Subcutaneous preadipocyte (primary cell): ENCODE results near the gene KCTD4. TPM values are rescaled to one million over a fixed set of nuclear protein-coding genes. Genes with fewer than 3 reads are reported as not detected.

ENCODE experiments used
- total RNA-seq: library from RNA; depleted of rRNA; stranded (reverse); fragments of >200 nt; gene quantifications from 2 replicates; pipeline ENCODE4 v1.2.3, GENCODE V29; 2012

KCTD4 gene
- total RNA-seq, result not detected in 2 replicates

GRCh38 chr13:45200701-45201232 is at the start of gene KCTD4:
Gene KCTD4, minus strand, starts transcription at chr13:45201045. Its CDS starts 6,478 bp downstream, at chr13:45194567.

Other genes starting within 250 kb of the KCTD4 start
- 4.4 and 4.7 TPM in 2 replicates for gene NUFIP1, start 211.6 kb downstream of the KCTD4 start, total RNA-seq
- gene GPALPP1, start 211.5 kb downstream of the KCTD4 start, total RNA-seq, result 15.8 and 22.1 TPM in 2 replicates
- gene GTF2F2, start 80.5 kb downstream of the KCTD4 start, total RNA-seq, result 19.1 and 24.0 TPM in 2 replicates
- gene TPT1, start 140.1 kb upstream of the KCTD4 start, total RNA-seq, result 1,458 and 2,683 TPM in 2 replicates
- gene SLC25A30, start 217.3 kb upstream of the KCTD4 start, total RNA-seq, result 7.0 TPM in 2 replicates